ENCODE data around the gene PANK1.

PANK1 gene

GRCh38 chr10:89553064-89553734 is 91.8 kb downstream of the PANK1 start:
- Histone ChIP-seq H4K20me1 (ENCODE audit: low read depth, low read length) (no peaks in the 10 kb centered on the region), H3K9me3 (ENCODE audit: insufficient read depth, low read length) (no peaks in the 10 kb centered on the region), H3K9me2 (replicated peaks; ENCODE audit: insufficient read depth, low read length) (no peaks in the 10 kb centered on the region), H3K79me2 (ENCODE audit: insufficient read depth, low read length) (no peaks in the 10 kb centered on the region), H2AFZ (ENCODE audit: low read depth, low read length, severe bottlenecking) (no peak overlapping the region), H3K27me3 (ENCODE audit: low read length) (no peaks in the 10 kb centered on the region), H3K9ac (ENCODE audit: low read length) (no peak overlapping the region), H3F3A (ENCODE audit: insufficient read depth) (no peaks in the 10 kb centered on the region), H3K4me2 (ENCODE audit: low read depth, low read length, poor library complexity, severe bottlenecking) (no peak overlapping the region), H3K4me3 (ENCODE audit: insufficient read depth, low read length, poor library complexity, severe bottlenecking) (no peak overlapping the region), H3K27ac (ENCODE audit: low read depth, low read length) (no peak overlapping the region), H3K36me3 (ENCODE audit: low read length) (no peaks in the 10 kb centered on the region)
- TF ChIP-seq EZH2phosphoT487 (conservative IDR thresholded peaks at IDR 0.05; ENCODE audit: low read length) (no peak), CTCF (IDR thresholded peaks at IDR 0.05; ENCODE audit: insufficient read depth, low read length, poor library complexity, severe bottlenecking) (no peak)

GRCh38 chr10:89552213-89552612 is 92.8 kb downstream of the PANK1 start:
- Histone ChIP-seq H3K36me3 (ENCODE audit: low read length) (no peaks in the 10 kb centered on the region), H2AFZ (ENCODE audit: low read depth, low read length, severe bottlenecking) (no peak overlapping the region), H3K27ac (ENCODE audit: low read depth, low read length) (no peak overlapping the region), H4K20me1 (ENCODE audit: low read depth, low read length) (no peaks in the 10 kb centered on the region), H3K79me2 (ENCODE audit: insufficient read depth, low read length) (no peaks in the 10 kb centered on the region), H3K27me3 (ENCODE audit: low read length) (no peaks in the 10 kb centered on the region), H3K4me2 (ENCODE audit: low read depth, low read length, poor library complexity, severe bottlenecking) (no peak overlapping the region), H3F3A (ENCODE audit: insufficient read depth) (no peaks in the 10 kb centered on the region), H3K9me2 (replicated peaks; ENCODE audit: insufficient read depth, low read length) (no peaks in the 10 kb centered on the region), H3K9me3 (ENCODE audit: insufficient read depth, low read length) (no peaks in the 10 kb centered on the region), H3K4me3 (ENCODE audit: insufficient read depth, low read length, poor library complexity, severe bottlenecking) (no peak overlapping the region), H3K9ac (ENCODE audit: low read length) (no peak overlapping the region)
- TF ChIP-seq EZH2phosphoT487 (conservative IDR thresholded peaks at IDR 0.05; ENCODE audit: low read length) (no peak), CTCF (IDR thresholded peaks at IDR 0.05; ENCODE audit: insufficient read depth, low read length, poor library complexity, severe bottlenecking) (no peak)

GRCh38 chr10:89550509-89550908 is 94.5 kb downstream of the PANK1 start:
- H3F3A ChIP-seq (ENCODE audit: insufficient read depth), result no peaks in the 10 kb centered on the region
- H4K20me1 ChIP-seq (ENCODE audit: low read depth, low read length), result no peaks in the 10 kb centered on the region
- TF ChIP-seq EZH2phosphoT487 (conservative IDR thresholded peaks at IDR 0.05; ENCODE audit: low read length) (no peak), CTCF (IDR thresholded peaks at IDR 0.05; ENCODE audit: insufficient read depth, low read length, poor library complexity, severe bottlenecking) (no peak)
- no peaks in the 10 kb centered on the region for H3K9me3 ChIP-seq (ENCODE audit: insufficient read depth, low read length)
- H3K79me2 ChIP-seq (ENCODE audit: insufficient read depth, low read length), result no peaks in the 10 kb centered on the region
- H2AFZ ChIP-seq (ENCODE audit: low read depth, low read length, severe bottlenecking), result no peak overlapping the region
- no peaks in the 10 kb centered on the region for H3K36me3 ChIP-seq (ENCODE audit: low read length)
- no peaks in the 10 kb centered on the region for H3K27me3 ChIP-seq (ENCODE audit: low read length)
- H3K9ac ChIP-seq (ENCODE audit: low read length), result no peak overlapping the region
- no peak overlapping the region for H3K4me3 ChIP-seq (ENCODE audit: insufficient read depth, low read length, poor library complexity, severe bottlenecking)
- no peak overlapping the region for H3K4me2 ChIP-seq (ENCODE audit: low read depth, low read length, poor library complexity, severe bottlenecking)
- no peak overlapping the region for H3K27ac ChIP-seq (ENCODE audit: low read depth, low read length)
- H3K9me2 ChIP-seq (replicated peaks; ENCODE audit: insufficient read depth, low read length), result no peaks in the 10 kb centered on the region

All from SU-DHL-6 (cell line).